Choroid plexus epithelial cell (primary cell): Measurements from ENCODE around the gene MYD88.

ENCODE experiments used
- DNase-seq: peaks from one replicate; pipeline ENCODE4 v3.0.0-alpha.2; 2010; ENCODE audit warnings: low read depth
- H3K4me3 ChIP-seq: 2 replicates; pipeline ENCODE4 v1.5.1; 2011; ENCODE audit warnings: low read depth, mild to moderate bottlenecking, control low read depth, low read length, moderate library complexity
- TF ChIP-seq, protein P1 (sequence below): conservative IDR thresholded peaks from 2 replicates; pipeline ENCODE4 v1.5.1; 2011; ENCODE audit warnings: low read depth, mild to moderate bottlenecking, control low read depth, inconsistent platforms, low read length, moderate library complexity

Gene MYD88

GRCh38 chr3:38163841-38164642 is 25.6 kb downstream of the MYD88 start:
- peak overlapping the region; percentile 94 for H3K4me3 ChIP-seq
- DNase-seq: no peak
- TF ChIP-seq, protein P1, sequence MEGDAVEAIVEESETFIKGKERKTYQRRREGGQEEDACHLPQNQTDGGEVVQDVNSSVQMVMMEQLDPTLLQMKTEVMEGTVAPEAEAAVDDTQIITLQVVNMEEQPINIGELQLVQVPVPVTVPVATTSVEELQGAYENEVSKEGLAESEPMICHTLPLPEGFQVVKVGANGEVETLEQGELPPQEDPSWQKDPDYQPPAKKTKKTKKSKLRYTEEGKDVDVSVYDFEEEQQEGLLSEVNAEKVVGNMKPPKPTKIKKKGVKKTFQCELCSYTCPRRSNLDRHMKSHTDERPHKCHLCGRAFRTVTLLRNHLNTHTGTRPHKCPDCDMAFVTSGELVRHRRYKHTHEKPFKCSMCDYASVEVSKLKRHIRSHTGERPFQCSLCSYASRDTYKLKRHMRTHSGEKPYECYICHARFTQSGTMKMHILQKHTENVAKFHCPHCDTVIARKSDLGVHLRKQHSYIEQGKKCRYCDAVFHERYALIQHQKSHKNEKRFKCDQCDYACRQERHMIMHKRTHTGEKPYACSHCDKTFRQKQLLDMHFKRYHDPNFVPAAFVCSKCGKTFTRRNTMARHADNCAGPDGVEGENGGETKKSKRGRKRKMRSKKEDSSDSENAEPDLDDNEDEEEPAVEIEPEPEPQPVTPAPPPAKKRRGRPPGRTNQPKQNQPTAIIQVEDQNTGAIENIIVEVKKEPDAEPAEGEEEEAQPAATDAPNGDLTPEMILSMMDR: no peak

GRCh38 chr3:38164643-38164951 is 26.1 kb downstream of the MYD88 start:
- no peak for DNase-seq
- TF ChIP-seq, protein P1: no peak
- peak overlapping the region; percentile 94 for H3K4me3 ChIP-seq

DNA sequence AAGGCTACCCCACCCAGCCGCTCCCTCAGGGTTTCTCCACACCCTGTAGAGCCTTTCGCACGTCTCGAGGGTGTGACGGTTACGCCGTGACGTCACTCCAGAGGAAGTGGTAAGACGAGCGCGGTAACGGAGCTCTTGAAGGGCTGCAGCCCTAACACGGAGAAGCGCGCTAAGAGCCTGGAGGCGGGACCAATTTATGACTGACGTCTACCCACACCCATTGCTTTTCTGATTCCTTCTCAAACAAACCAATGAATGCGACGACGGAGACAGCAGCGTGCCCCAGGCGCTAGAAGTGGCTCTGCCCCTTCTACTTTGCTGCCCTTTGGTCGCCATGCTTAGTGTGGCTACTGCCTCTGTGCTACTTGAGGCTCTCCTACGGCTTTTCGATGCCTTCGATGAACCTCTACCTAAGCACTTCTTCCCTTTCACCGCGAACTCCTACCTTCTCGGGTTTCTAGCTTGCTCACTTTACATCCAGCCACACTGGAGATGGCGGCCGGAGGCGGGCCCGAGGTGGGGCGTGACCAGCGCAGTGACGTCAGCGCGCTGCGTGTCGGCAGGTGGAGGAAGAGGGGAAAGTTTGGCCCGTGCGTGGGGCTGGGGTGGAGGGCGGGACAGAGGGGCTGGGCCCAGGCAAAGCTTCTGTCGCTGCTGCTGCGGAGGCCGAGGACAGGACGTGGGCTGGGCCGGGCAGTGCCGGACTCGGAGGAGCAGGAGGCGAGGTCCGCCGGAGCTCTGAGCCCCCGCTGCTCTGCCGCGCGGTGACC is 26.7 kb downstream of the MYD88 start, which contains the start of gene OXSR1:
Gene OXSR1 (plus strand): TSS at position 586 of the 770 bp plus-strand sequence. CDS start 340 bp downstream, outside the sequence.
- peak; percentile 100 for DNase-seq
- H3K4me3 ChIP-seq: peak within 1 kb of the TSS; percentile 94
- TF ChIP-seq, protein P1: no peak

DNA sequence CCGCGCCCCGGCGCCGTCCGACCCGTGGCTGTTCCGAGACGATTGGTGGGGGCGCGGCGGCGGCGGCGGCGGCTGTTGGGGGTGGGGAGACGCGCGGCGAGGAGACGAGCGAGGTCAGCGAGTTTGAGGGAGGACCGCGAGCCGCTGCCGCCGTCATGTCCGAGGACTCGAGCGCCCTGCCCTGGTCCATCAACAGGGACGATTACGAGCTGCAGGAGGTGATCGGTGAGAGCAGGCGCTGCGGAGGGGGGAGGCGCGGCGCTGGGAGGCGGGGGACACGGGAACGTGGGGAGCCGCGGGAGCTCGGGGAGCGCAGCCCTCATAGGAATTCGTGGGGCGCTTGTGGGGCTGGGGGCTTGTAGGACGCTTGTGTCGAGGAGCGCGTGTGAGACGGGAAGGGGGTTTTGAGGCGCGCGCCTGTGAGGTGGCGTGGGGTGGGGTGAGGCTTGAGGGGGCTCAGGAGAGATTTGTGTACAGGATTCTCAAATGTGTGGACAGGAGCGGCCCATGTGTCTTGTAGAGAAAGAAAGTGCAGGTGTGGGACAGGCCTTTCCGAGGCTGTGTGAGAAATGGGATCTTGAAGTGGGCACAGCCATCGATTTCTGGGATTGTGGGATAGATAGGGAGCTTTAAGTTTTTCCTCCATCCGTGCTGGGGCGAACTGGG is 27.4 kb downstream of the MYD88 start:
- TF ChIP-seq, protein P1: no peak
- DNase-seq: peak; percentile 56
- H3K4me3 ChIP-seq: peak overlapping the region; percentile 94

- no peak overlapping the region for H3K4me3 ChIP-seq
- DNase-seq: no peak
- TF ChIP-seq, protein P1: no peak
These were observed 29.1 kb downstream of the MYD88 start for GRCh38 chr3:38167591-38167990.

DNA sequence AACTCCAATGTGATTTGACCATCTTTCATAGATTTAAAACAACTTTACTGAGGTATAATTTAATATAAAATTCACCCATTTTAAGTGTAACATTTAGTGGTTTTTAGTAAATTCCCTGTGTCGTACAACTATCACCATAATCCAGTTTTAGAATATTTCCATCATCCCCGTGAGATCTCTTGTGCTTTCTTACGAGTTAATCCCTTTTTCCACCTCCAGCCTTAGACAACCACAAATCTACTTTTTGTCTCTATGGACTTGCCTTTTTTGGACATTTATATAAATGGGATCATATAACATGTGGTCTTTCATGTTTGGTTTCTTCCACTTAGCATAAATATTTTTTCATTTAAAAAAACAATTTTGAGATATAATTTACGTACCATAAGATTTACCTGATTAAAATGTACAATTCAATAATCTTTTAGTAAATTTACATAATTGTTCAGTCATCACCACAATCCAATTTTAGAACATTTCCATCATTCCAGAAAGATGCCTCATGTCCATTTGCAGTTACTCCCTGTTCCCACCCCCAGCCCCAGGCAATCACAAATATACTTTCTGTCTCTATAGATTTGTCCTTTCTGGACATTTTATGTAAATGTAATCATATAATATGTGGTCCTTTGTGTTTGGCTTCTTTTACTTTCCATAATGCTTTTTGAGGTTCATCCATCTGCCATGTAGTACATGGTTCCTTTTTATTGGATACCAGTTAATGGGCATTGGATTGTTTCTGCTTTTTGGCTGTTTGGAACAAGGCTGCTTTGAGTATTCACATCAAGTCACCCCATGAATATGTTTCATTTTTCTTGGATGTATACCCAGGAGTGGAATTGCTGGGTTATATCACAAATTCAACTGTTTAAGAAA is 29.9 kb downstream of the MYD88 start:
- peak; percentile 73 for DNase-seq
- TF ChIP-seq, protein P1: no peak
- H3K4me3 ChIP-seq: no peak overlapping the region
